Endothelial cell of umbilical vein (primary cell): ENCODE results near the gene ZC4H2.
A peak's percentile ranks its signal among the peaks of the same experiment; 100 is the strongest.

Experiments
- EZH2 ChIP-seq: IDR thresholded peaks from 2 replicates; pipeline ENCODE4 v1.6.1; 2012; ENCODE audit warnings: borderline replicate concordance, low read depth, mild to moderate bottlenecking, moderate library complexity, low read length, inconsistent platforms; ENCODE audit not compliant: severe bottlenecking
- MAX ChIP-seq: IDR thresholded peaks from 2 replicates; pipeline ENCODE4 v1.6.1; 2011; ENCODE audit not compliant: insufficient read depth, insufficient read length
- POLR2A ChIP-seq: IDR thresholded peaks from 2 replicates; pipeline ENCODE4 v1.6.1; 2012; ENCODE audit warnings: low read depth, mild to moderate bottlenecking, control low read depth, low read length
- POLR2AphosphoS5 ChIP-seq: IDR thresholded peaks from 2 replicates; pipeline ENCODE4 v1.6.1; 2012; ENCODE audit warnings: low read depth, mild to moderate bottlenecking, control low read depth, low read length, moderate library complexity; ENCODE audit not compliant: insufficient read depth
- TF ChIP-seq, protein P1 (sequence below), 2 donors: IDR thresholded peaks; 1 replicate in 1 of 2; 2 replicates in 1 of 2; pipeline ENCODE4 v1.5.1; 2011; ENCODE audit warnings: low read length in 2 of 2, mild to moderate bottlenecking in 2 of 2, moderate library complexity in 2 of 2, control low read depth in 1 of 2, inconsistent platforms in 1 of 2, low read depth in 1 of 2; ENCODE audit not compliant: insufficient read depth in 1 of 2; ENCODE audit errors: extremely low read depth in 1 of 2

DNA sequence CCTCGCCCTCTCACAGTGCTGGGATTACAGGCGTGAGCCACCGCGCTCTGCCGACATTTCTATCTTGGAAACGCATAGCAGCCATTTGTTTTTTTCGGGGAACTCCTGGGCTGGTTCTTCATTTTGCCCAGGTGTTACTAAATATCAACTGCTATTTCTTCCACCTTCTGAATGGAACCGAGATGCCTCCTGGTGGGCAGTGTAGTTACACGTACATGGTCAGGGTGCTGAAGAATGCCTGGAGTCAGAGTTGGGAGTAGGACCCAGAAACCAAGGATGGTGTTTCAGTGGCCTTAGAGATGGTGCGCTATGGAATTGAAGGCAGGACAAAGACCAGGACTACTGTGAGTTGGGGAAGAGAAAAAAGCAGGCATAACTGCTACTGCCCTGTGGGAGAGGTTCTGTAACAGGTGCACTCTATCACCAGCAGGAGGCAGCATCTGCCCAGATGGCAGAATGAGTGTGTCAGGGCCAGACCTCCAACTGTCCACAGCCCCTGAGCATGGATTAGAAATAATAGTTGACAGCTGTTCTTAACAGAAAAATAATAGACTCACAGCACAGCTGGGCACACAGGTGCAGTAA is 81.7 kb downstream of the ZC4H2 start:
- TF ChIP-seq, protein P1, sequence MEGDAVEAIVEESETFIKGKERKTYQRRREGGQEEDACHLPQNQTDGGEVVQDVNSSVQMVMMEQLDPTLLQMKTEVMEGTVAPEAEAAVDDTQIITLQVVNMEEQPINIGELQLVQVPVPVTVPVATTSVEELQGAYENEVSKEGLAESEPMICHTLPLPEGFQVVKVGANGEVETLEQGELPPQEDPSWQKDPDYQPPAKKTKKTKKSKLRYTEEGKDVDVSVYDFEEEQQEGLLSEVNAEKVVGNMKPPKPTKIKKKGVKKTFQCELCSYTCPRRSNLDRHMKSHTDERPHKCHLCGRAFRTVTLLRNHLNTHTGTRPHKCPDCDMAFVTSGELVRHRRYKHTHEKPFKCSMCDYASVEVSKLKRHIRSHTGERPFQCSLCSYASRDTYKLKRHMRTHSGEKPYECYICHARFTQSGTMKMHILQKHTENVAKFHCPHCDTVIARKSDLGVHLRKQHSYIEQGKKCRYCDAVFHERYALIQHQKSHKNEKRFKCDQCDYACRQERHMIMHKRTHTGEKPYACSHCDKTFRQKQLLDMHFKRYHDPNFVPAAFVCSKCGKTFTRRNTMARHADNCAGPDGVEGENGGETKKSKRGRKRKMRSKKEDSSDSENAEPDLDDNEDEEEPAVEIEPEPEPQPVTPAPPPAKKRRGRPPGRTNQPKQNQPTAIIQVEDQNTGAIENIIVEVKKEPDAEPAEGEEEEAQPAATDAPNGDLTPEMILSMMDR (IDR thresholded peaks at IDR 0.05; ENCODE audit: extremely low read depth in 1 of 2, insufficient read depth in 1 of 2, low read depth in 1 of 2, low read length in 2 of 2), result peak; percentile 27 to 42
- TF ChIP-seq POLR2A (no peak), EZH2 (no peak), POLR2AphosphoS5 (no peak), MAX (no peak)
